ENCODE data around the gene MMP24. TPM values are rescaled to one million over a fixed set of nuclear protein-coding genes. Genes with fewer than 3 reads are reported as not detected.
"Not testable (repeated sequence)": the region's sequence is repeated elsewhere in the genome, so short reads cannot be mapped to it uniquely, and the experiment has no call there.

MMP24 gene
- total RNA-seq, 1 donor from 2014 or later, result 0.33 TPM

DNA sequence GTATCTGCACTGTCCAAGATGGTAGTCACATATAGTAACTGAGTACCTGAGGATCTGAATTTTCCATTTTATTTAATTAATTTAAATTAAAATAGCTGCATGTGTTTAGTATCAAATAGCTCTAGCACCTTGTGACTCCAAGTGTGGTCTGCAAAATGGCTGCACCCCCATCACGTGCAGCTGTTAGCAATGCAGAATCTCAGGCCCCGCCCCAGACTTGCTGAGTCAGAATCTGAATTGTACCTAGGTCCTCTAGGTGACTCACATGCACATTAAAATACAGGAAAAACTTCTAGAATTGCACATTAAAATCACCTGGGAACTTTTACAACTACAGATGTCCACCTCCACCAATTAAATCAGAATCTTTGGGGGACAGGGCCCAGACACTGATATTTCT is 84.9 kb downstream of the MMP24 start:
- DNase-seq (ENCODE audit: low read depth, low spot score), result no peak

DNA sequence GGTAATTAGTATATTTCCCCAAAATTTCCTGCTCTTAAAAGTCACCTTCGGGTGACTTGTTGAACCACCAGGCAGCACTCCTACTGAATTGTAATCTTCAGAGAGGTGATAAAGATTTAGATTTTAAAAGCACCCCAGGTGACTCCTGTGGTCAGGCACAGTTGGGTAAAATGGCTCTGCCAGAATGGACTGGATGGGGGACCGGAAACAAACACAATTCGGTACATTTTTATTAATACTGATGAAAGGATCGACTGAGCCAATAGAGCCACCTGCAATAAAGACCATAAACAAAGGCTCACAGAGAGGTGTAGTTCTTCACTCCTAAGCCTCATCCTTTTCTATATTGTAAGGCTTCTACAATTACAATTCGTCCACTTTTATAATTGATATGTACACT is 85.3 kb downstream of the MMP24 start:
- no peak for DNase-seq (ENCODE audit: low read depth, low spot score)

DNA sequence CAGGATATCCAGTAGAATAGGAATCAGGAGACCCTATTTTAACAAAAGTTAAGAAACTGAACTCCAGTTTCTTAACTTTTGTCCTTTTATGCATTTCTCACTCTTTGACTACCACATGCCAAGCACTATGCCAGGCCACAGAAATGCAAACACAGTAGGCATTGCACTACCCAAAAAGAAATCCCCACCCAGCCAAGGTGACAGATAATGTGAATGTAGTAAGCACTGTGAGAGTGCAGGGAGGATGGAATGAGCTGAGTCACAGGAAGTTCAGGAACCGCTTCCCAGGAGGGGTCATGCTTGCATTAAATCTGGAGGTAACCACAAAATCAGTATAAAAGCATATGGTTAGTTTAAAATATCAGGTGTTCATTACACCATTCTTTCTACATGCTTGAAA is 85.8 kb downstream of the MMP24 start:
- no peak for DNase-seq (ENCODE audit: low read depth, low spot score)

DNA sequence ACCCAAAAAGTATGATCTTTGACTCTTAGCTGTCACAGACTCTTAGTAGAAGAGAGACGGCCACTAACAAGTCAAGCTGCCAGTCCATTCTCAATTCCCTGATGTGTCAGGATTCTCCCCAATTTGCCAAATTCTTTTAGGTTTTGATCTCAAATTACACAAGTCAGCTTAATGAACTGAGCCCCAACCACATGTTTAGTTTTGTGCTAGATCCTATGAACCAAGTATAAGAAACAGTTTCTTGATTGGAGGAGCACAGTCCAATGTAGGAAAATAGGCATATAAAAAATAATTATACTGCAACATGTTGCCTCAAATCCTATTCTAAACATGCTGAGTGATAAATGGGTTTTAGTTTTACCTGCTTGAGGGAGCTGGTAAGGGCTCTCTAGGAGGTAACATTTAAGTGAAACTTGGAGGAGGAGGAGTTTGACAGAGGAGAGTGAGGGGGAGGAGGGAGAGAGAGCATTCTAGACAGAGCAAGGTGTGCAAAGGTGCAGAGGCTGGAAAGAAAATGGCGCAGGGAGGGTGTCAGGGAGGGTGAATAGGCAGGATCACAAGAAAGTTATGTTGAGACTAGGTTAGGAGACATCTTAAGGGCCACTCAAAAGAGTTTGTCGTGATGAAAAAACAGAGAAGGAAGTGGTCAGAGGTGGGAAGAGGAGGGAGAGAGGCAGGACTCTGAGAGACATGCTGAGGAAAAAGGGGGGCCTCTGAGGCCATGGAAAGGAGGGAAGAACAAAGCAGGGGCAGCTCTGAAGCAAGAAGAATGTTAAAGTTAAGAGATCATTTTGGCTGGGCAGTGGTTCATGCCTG is 88.5 kb downstream of the MMP24 start:
- no peak for DNase-seq (ENCODE audit: low read depth, low spot score)

DNA sequence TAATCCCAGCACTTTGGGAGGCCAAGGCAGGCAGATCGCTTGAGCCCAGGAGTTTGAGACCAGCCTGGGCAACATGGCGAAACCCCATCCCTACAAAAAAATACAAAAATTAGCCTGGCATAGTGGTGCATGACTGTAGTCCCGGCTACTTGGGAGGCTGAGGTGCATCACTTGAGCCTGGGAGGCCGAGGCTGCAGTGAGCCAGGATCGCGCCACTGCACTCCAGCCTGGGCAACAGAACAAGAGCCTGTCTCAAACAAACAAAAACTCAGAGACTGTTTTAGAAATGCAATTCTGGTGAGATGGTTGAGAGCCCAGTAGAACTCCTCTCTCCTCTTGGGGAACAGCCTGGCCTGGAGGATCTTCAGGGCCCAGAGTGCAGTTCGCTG is 89.1 kb downstream of the MMP24 start:
- not testable (repeated sequence) for DNase-seq (ENCODE audit: low read depth, low spot score)

DNA sequence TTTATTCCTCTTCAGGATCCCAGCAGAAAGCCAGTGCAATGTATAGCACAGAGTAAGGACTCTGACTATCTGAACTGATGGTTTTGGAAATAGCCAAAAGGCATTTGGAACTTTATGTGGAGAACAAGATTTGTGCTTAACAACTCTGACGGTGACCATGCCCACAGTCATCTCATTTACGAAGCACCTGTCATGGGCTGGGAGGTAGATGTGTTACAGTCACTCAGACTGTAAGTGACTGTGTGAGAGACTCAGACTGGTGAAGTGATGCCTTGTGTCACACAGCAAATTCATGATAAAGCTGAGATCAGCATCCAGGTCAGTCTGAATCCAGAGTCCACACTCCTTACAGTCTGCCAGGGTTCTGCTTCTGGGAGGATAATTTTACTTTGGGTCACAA is 89.6 kb downstream of the MMP24 start:
- no peak for DNase-seq (ENCODE audit: low read depth, low spot score)

DNA sequence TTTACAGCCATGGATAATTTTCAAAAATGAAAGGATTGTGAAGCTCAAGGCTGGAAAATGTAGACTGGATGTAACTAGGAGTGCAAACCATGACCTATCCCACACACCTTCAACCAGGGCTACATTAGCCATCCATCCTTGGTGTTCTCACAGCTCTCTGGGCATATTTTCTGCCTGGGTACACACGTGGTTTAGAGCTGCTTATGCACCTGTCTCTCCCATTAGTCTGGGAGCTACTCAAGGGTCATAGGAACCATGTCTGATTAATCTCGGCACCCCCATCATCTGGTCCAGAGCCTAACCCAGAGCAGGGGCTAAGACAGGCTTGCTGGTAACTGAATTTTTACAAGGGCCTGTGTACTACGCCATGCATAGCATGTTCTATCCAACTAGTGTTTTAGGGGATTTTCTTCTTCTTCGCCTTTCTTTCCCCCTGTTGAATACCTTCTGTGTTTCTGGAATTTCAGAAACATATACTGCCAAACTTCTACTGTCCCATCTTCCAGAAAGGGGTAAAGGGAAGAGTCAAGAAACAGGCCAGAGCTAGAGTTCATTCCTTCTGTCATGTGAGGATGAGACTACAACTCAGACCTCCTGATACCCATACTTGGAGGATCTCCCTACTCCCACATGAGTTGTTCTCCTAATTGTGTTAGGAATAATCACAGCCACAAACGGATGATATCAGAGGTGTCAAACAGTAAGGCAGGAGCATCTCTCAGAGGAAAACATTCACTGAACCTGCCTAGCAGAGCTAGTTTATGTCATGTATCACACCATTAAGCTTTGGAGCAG is 91.1 kb downstream of the MMP24 start:
- no peak for DNase-seq (ENCODE audit: low read depth, low spot score)

DNA sequence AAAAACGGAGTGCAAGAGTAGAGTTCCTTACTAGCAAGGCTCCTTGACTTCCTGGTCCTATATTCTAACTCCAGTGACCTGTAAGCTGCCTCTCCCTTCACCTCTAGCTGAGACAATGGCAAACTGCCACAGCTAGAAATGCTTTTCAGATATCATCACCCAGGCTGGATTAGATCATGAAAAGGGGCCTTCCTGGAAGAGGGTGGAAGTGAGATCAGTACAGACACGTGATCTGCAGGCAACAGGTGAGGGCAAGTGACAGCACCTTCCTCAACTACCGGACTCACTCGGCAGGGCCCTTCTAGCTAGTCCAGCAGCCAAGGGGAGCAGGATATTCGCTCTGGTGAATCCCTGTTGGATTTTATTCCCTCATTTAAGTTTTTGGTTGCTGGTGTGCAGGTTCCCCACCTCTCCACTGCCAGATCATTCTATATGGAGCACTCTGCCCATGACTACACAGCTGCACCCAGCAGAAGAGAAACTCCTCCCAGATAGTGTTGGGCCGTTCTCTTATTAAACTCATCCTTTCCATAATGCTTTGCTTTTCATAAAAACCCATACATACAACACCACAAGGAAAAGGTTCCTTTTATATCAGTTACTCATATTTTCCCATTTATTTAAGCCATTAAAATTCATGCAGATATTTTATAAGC is 92.1 kb downstream of the MMP24 start:
- no peak for DNase-seq (ENCODE audit: low read depth, low spot score)

DNA sequence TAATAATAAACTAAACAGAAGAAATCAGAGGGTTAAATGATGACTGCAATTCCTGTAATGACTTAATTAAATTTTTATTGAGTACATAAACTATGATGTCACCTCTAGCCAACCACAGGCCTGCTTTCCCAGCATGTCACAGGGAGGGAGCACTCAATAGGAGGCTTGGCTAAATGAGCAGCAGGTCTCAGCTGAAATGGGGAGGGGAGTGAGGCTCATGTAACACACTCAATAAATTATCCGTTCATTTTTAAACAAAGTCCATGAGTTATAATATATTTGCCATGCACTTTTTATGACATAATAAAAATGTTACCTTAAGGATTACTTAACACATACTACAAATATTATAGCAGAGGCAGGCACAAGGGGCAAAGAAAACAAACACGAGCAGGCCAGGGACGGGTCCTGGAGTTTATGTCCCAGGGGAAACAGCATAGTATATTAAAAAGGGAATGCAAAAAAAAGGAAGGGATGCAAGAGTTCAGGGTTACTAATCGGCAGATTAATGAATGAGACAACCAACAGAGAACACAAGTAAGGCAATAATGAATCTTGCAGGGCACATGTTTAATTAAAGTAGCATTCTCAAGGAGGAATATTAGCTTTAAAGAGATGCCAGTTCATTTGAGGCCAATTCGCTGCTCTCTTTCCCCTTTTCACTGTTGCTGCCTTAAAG is 92.8 kb downstream of the MMP24 start:
- DNase-seq (ENCODE audit: low read depth, low spot score), result no peak

DNA sequence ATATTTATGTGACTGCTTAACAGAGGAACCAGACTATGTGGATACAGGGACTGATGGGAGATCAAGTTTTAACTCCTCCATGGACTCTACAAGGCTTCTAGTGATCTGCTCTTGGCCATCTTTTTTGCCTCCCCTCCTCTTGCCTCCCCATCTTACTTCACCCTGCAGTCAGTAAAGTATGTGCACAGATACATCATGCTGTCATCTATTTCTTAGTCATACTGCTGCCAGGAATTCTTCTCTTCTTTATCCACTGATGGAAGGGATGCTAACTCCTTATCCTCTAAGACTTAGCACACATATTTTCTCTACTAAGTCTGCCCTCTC is 93.3 kb downstream of the MMP24 start:
- DNase-seq (ENCODE audit: low read depth, low spot score), result no peak

DNA sequence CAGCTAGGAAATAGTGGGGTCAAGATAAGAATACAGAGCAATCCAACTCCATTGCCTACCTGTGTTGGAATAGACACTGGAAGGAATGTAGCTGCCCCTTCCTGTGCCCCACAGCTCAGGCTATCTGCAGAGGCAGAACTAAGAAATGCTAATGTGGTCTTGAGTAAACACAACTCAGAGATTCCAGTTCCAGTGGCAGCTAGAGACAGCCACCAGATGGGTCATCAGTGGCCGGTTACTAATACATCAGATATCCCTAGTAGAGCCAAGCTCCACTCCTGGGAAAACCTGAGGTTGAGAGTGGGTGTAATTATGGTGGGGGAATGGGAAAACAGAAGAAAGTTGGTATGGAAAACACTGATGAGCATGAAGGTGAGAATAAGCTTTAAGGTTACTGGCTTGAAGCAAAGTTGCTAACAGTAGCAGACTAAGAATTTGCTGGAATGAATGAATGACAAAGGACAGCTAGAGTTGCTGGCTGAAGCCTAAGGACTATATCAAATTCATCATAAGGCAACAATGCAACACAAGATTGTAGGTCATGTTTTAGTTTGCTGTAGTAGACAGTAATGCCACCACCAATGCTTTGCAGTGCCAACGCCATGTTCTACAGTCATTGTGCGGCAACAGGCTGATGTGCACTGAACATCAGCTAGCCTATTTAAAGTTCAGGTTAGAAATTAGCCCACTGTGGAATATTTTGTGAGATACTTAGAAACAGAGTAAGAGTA is 94.1 kb downstream of the MMP24 start:
- DNase-seq (ENCODE audit: low read depth, low spot score), result no peak

DNA sequence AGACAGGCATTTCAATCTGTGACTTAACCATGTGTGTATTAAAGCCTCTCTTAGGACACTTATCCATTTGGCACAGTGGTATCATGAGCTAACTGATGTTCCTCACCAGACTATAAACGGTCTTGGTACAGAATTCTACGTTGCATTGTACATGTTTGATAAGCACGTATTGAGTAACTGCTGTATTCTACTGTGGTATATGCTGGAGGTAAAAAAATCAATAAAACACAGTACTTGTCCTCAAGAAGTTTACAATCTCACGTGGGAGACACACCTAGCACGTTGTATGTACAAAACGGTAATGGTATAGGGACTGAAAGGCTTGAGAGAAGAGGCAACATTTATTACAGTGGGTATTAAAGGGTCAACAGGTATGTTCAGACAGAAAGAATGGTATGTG is 98.9 kb downstream of the MMP24 start:
- DNase-seq (ENCODE audit: low read depth, low spot score), result no peak

DNA sequence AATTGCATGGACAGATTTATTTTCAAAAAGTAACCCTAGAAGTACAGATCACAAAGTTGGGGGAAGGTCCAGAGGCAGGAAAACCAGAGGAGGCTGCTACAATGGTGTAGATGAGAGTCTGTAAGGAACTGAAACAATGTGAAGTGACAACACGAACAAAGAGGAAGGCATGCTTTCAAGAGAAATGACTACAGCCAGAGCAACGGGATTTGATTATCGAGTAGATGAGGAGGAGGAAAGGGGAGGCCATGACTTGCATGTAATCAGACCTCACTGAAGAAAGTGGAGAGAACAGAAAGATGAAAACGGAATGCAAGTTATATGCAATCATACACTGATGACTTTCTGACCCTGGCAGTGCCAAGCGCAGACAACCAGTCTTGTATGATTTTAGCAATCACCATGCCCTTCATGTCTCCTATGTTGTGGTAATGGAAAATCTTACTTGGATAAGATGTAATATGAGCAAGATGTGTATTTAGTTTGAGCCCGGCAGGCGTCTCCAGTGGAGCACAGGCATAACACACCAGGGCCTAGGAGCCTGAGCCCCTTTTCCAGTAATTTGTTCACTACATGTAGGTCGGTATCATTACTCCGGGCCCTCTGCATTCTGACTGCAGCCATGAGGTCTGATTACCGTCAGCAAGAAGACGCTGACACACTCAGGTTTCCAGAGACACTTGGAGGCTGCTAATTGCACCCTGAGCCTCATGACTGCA is 99.7 kb downstream of the MMP24 start:
- no peak for DNase-seq (ENCODE audit: low read depth, low spot score)

Other genes starting within 250 kb of the MMP24 start
- 85.0 and 86.1 TPM in 2 replicates for gene TRPC4AP, start 133.9 kb upstream of the MMP24 start, total RNA-seq
- 86.0 and 95.5 TPM in 2 replicates for gene EDEM2, start 79.4 kb upstream of the MMP24 start, total RNA-seq
- 545 and 561 TPM in 2 replicates for gene PROCR, start 54.6 kb upstream of the MMP24 start, total RNA-seq
- 5.0 and 5.3 TPM in 2 replicates for gene MMP24OS, start 51.4 kb downstream of the MMP24 start, total RNA-seq
- 171 and 206 TPM in 2 replicates for gene EIF6, start 58.1 kb downstream of the MMP24 start, total RNA-seq
- gene FAM83C, start 65.7 kb downstream of the MMP24 start, total RNA-seq, result not detected in 2 replicates
- gene UQCC1, start 185.3 kb downstream of the MMP24 start, total RNA-seq, result 25.5 and 33.1 TPM in 2 replicates
- 0.99 and 2.1 TPM in 2 replicates for gene GDF5, start 211.5 kb downstream of the MMP24 start, total RNA-seq
- 21.2 and 28.0 TPM in 2 replicates for gene CEP250, start 228.9 kb downstream of the MMP24 start, total RNA-seq

All from pulmonary artery endothelial cell (primary cell).